Naive thymus-derived CD4-positive, alpha-beta T cell (primary cell): ENCODE data around the gene NHS. TPM values are rescaled to one million over a fixed set of nuclear protein-coding genes. Genes with fewer than 3 reads are reported as not detected.

Experiments
- ATAC-seq: fragments of 150-1000 bp; cut with Tn5 transposase; 2 replicates; pipeline ENCODE4 v1.10.0; 2021; ENCODE audit warnings: mild to moderate bottlenecking, moderate library complexity
- CTCF ChIA-PET: fragments of 350-600 bp; sonication (Branson Sonifier 250); formaldehyde crosslinking; loops from one replicate; lab custom pipeline; 2021; ENCODE audit warnings: antibody characterized with exemption; lab: Charles Lee
- POLR2A ChIA-PET: fragments of 350-600 bp; sonication (Branson Sonifier 250); formaldehyde crosslinking; loops from one replicate; lab custom pipeline; 2021; ENCODE audit warnings: antibody characterized with exemption, inconsistent platforms; lab: Charles Lee
- DNase-seq, 9 donors: peaks; one replicate each; pipeline versions ENCODE4 v3.0.0 to v3.0.0-alpha.2; 2020 to 2022; ENCODE audit warnings: mixed read lengths in 1 of 9
- H3K27ac ChIP-seq: one replicate; pipeline ENCODE4 v1.7.0; 2013; ENCODE audit warnings: mild to moderate bottlenecking, low read depth, low read length, moderate library complexity
- H3K27me3 ChIP-seq, 2 donors: one replicate each; pipeline ENCODE4 v1.7.0; 2013; ENCODE audit warnings: low read length in 2 of 2, mild to moderate bottlenecking in 2 of 2, moderate library complexity in 2 of 2; ENCODE audit not compliant: control insufficient read depth in 2 of 2, insufficient read depth in 2 of 2
- H3K36me3 ChIP-seq, 3 experiments: 1 replicate in 2 of 3; 2 replicates in 1 of 3; pipeline ENCODE4 v1.7.0; 2013; ENCODE audit warnings: low read length in 3 of 3, mild to moderate bottlenecking in 3 of 3, moderate library complexity in 1 of 3; ENCODE audit not compliant: insufficient read depth in 3 of 3, control insufficient read depth in 2 of 3
- H3K4me1 ChIP-seq, 2 donors: one replicate each; pipeline ENCODE4 v1.7.0; 2013; ENCODE audit warnings: low read length in 2 of 2, mild to moderate bottlenecking in 2 of 2, moderate library complexity in 1 of 2; ENCODE audit not compliant: control insufficient read depth in 2 of 2, insufficient read depth in 2 of 2
- H3K4me3 ChIP-seq: 2 replicates; pipeline ENCODE4 v1.7.0; 2013; ENCODE audit warnings: mild to moderate bottlenecking, low read length
- H3K9me3 ChIP-seq, 3 experiments: 1 replicate in 2 of 3; 2 replicates in 1 of 3; pipeline ENCODE4 v1.7.0; 2013; ENCODE audit warnings: low read length in 3 of 3; ENCODE audit not compliant: control insufficient read depth in 2 of 3
- H3K27ac Mint-ChIP-seq, 9 donors: one replicate each; pipeline ENCODE4 v1.8.0; 2020 to 2022; ENCODE audit warnings: mixed read lengths in 9 of 9, mild to moderate bottlenecking in 8 of 9, moderate library complexity in 5 of 9, inconsistent platforms in 2 of 9
- H3K27me3 Mint-ChIP-seq, 5 donors: one replicate each; pipeline ENCODE4 v1.8.0; 2021 to 2022; ENCODE audit warnings: mixed read lengths in 5 of 5, mild to moderate bottlenecking in 1 of 5
- H3K36me3 Mint-ChIP-seq, 5 donors: one replicate each; pipeline ENCODE4 v1.8.0; 2020 to 2022; ENCODE audit warnings: mixed read lengths in 5 of 5, mild to moderate bottlenecking in 3 of 5, inconsistent platforms in 1 of 5
- H3K4me1 Mint-ChIP-seq, 7 donors: one replicate each; pipeline ENCODE4 v1.8.0; 2020 to 2022; ENCODE audit warnings: mixed read lengths in 7 of 7, mild to moderate bottlenecking in 3 of 7, inconsistent platforms in 1 of 7
- H3K4me3 Mint-ChIP-seq, 10 donors: one replicate each; pipeline ENCODE4 v1.8.0; 2020 to 2022; ENCODE audit warnings: mild to moderate bottlenecking in 10 of 10, mixed read lengths in 10 of 10, moderate library complexity in 6 of 10, inconsistent platforms in 2 of 10
- H3K9me3 Mint-ChIP-seq, 11 donors: one replicate each; pipeline ENCODE4 v1.8.0; 2020 to 2022; ENCODE audit warnings: mixed read lengths in 11 of 11, mild to moderate bottlenecking in 4 of 11, inconsistent platforms in 1 of 11, moderate library complexity in 1 of 11
- intact Hi-C, 2 donors: fragments of 100-400 bp; cut with micrococcal nuclease; formaldehyde crosslinking; loops; one replicate each; pipeline ENCODE4 v1.15.1; 2023
- polyA plus RNA-seq, 2 donors: library from polyadenylated mRNA; unstranded; fragments of 300-500 nt; fragmentation: Illumina TruSeq; gene quantifications; one replicate each; pipeline ENCODE4 v1.2.3, GENCODE V29; 2021
- total RNA-seq, 6 experiments: library from RNA in 5 of 6; stranded (reverse) in 5 of 6; gene quantifications; 1 replicate in 5 of 6; 2 replicates in 1 of 6; pipeline ENCODE4 v1.2.3 and lab custom pipeline; 2021 to 2026

The NHS gene
- total and polyA plus RNA-seq, 7 experiments from 2014 or later: 0.02 to 2.6 (median 0.32) TPM; not detected in 1

DNA sequence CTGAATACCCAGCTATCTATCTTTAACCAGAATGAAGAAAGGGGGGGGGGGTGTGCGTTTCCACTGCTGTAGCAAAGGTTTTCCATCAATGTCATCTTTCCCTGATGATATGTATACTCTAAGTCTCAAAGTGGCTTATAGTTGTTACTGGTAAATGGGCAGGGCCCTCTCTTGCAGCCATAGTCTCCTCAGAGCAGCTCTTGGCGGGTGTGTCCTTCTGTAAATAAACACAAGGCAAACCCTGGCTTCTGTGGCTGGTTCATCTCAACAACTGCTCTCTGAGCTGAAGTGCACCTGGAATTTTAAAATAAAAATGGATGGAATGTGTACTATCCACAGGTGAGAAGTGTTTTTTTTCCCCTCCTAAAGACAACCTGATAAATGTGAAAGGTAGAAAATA is 304.8 kb downstream of the NHS start:
- no peak for ATAC-seq
- no peak overlapping the region for H3K4me3 ChIP-seq
- H3K27me3 Mint-ChIP-seq: no peaks in the 10 kb centered on the region
- no peaks in the 10 kb centered on the region for H3K36me3 Mint-ChIP-seq
- H3K4me1 Mint-ChIP-seq: peaks cover 0 to 22% (median 14%) of the 10 kb centered on the region in 7 donors
- intact Hi-C loops: no loop called here
- ChIA-PET CTCF (no interaction called here), POLR2A (no interaction called here)
- no peaks in the 10 kb centered on the region for H3K9me3 ChIP-seq
- peaks cover 0 to 2% (median 0%) of the 10 kb centered on the region in 11 donors for H3K9me3 Mint-ChIP-seq
- no peak for DNase-seq
- no peak overlapping the region for H3K27ac ChIP-seq
- H3K36me3 ChIP-seq: no peaks in the 10 kb centered on the region
- no peak overlapping the region for H3K27ac Mint-ChIP-seq
- H3K27me3 ChIP-seq: no peaks in the 10 kb centered on the region
- no peaks in the 10 kb centered on the region for H3K4me1 ChIP-seq
- H3K4me3 Mint-ChIP-seq: no peak overlapping the region

DNA sequence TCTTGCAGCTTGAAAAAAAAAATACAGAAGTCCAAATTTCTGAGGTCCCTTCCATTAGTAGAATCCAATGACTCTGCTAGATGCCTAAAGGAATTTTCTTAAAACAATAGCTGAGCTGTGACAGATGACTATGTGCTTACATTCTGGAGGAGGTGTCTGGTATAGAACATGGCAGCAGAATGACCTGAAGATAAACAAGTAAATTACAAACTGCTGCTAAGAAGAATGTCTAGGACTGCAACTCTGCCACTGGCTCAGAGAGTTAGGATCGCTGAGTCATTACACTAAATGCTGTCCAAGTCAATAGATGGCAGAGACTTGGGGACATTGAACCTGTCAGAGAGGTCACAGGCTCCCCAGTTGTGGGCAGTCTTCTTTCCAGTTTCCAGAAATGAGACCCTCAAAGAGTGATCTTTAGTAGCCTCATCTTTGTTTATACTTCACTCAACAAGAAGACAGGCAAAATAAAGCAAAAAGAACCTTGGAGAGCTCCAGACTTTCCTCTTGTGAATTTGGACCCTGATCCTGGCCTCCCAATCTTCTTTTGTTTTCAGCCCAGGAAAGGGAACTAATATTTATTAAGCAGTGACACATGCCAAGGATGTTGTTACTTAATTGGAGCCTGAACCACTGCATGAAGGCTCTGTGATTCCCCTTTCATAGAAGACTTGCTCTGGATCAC is 305.9 kb downstream of the NHS start:
- no peak for ATAC-seq
- Histone ChIP-seq H3K27me3 (no peaks in the 10 kb centered on the region), H3K9me3 (no peaks in the 10 kb centered on the region), H3K36me3 (no peaks in the 10 kb centered on the region), H3K4me1 (no peaks in the 10 kb centered on the region), H3K27ac (no peak overlapping the region), H3K4me3 (no peak overlapping the region)
- ChIA-PET POLR2A (no interaction called here), CTCF (no interaction called here)
- H3K4me3 Mint-ChIP-seq: no peak overlapping the region
- no peak overlapping the region for H3K27ac Mint-ChIP-seq
- intact Hi-C loops: no loop called here
- peaks cover 0 to 22% (median 14%) of the 10 kb centered on the region in 7 donors for H3K4me1 Mint-ChIP-seq
- DNase-seq: no peak
- peaks cover 0 to 2% (median 0%) of the 10 kb centered on the region in 11 donors for H3K9me3 Mint-ChIP-seq
- H3K27me3 Mint-ChIP-seq: no peaks in the 10 kb centered on the region
- H3K36me3 Mint-ChIP-seq: no peaks in the 10 kb centered on the region

DNA sequence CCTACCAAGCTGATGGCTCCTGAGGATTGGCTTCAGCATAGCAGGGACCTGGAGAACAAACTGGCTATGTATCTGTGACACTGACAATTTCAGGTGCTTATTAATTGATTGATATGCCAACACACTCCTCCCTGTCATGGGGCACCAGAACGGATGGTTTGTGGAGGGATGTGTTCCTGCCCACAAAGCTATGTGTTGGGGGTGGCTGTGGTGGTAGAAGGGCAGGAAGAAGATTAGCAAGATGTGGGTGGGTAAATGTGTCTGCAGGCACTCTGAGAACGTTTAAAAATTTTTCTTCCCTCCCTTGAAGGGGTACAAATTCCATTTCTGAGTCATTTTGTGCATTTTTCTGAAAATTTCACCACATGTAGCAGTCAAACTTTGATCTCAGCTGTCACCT is 307.3 kb downstream of the NHS start:
- CTCF ChIA-PET: no interaction called here
- intact Hi-C loops: no loop called here
- ATAC-seq: no peak

DNA sequence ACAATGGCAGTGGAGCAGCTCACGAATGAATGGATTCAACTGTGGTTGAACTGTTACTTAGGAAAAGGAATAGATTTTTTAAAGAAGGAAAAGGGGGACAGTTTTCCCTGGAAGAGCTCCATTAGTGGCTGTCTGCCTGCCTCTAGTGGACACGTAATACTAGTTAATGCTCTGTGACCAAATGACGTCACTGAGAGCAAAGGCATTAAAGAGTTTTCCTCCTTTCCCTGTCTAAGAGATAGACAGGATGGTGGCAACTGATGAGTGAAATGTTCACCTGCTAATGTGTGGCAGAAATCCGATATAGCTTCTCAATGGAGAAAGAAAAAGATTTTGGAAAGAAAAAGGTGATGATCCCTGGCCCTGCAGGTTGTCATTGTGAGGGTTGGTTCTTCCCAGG is 310.0 kb downstream of the NHS start:
- Histone ChIP-seq H3K4me3 (no peak overlapping the region), H3K27me3 (no peaks in the 10 kb centered on the region), H3K27ac (no peak overlapping the region), H3K4me1 (no peaks in the 10 kb centered on the region), H3K9me3 (no peaks in the 10 kb centered on the region), H3K36me3 (no peaks in the 10 kb centered on the region)
- peaks cover 0 to 3% (median 0%) of the 10 kb centered on the region in 11 donors for H3K9me3 Mint-ChIP-seq
- no peaks in the 10 kb centered on the region for H3K36me3 Mint-ChIP-seq
- intact Hi-C loops: no loop called here
- no peak overlapping the region for H3K27ac Mint-ChIP-seq
- ATAC-seq: no peak
- DNase-seq: no peak
- POLR2A ChIA-PET: no interaction called here
- H3K4me1 Mint-ChIP-seq: peaks cover 2 to 25% (median 14%) of the 10 kb centered on the region in 7 donors
- H3K27me3 Mint-ChIP-seq: no peaks in the 10 kb centered on the region
- no peak overlapping the region for H3K4me3 Mint-ChIP-seq
- CTCF ChIA-PET: no interaction called here

More for the DNA sequence above, 307.3 kb downstream of the NHS start:
- H3K27ac ChIP-seq: no peak overlapping the region
- H3K27me3 ChIP-seq: no peaks in the 10 kb centered on the region
- Mint-ChIP-seq H3K4me3 (peak overlapping the region in 1 of 10 donors; percentile 6), H3K36me3 (no peaks in the 10 kb centered on the region), H3K27me3 (no peaks in the 10 kb centered on the region), H3K27ac (peak overlapping the region in 1 of 9 donors; percentile 13), H3K9me3 (peaks cover 0 to 2% (median 0%) of the 10 kb centered on the region in 11 donors), H3K4me1 (peaks cover 0 to 22% (median 14%) of the 10 kb centered on the region in 7 donors)
- no peaks in the 10 kb centered on the region for H3K4me1 ChIP-seq
- H3K4me3 ChIP-seq: no peak overlapping the region
- no peak for DNase-seq
- H3K9me3 ChIP-seq: no peaks in the 10 kb centered on the region
- POLR2A ChIA-PET: no interaction called here
- H3K36me3 ChIP-seq: no peaks in the 10 kb centered on the region

DNA sequence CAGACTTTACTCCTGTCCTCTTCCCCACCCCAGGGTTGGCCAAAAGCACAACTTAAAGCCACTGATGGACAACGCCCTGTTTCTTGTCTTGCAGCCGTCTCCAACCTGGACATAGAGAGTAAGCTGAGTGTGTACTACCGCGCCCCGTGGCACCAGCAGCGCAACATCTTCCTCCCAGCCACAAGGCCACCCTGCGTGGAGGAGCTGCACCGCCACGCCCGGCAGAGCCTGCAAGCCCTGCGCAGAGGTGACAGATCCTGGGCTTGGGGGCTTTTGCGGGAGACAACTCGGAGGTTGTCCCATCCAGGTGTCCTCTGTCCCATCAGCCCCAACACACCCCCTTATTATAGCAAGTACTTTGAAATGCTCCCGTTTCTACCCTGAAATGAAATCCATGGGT is 312.6 kb downstream of the NHS start:
- Histone ChIP-seq H3K9me3 (no peaks in the 10 kb centered on the region), H3K36me3 (no peaks in the 10 kb centered on the region), H3K4me1 (no peaks in the 10 kb centered on the region), H3K27ac (no peak overlapping the region), H3K4me3 (no peak overlapping the region), H3K27me3 (no peaks in the 10 kb centered on the region)
- H3K4me1 Mint-ChIP-seq: peaks cover 4 to 12% (median 7%) of the 10 kb centered on the region in 7 donors
- H3K9me3 Mint-ChIP-seq: peaks cover 0 to 3% (median 0%) of the 10 kb centered on the region in 11 donors
- POLR2A ChIA-PET: no interaction called here
- DNase-seq: no peak
- CTCF ChIA-PET: interaction anchor here (0.6 kb wide), 1 partner anchor 352 kb away, joined by 3 read pairs; no protein-coding TSS in a partner anchor
- ATAC-seq: no peak
- no peaks in the 10 kb centered on the region for H3K27me3 Mint-ChIP-seq
- H3K36me3 Mint-ChIP-seq: no peaks in the 10 kb centered on the region
- intact Hi-C loops: no loop called here
- no peak overlapping the region for H3K27ac Mint-ChIP-seq
- no peak overlapping the region for H3K4me3 Mint-ChIP-seq

DNA sequence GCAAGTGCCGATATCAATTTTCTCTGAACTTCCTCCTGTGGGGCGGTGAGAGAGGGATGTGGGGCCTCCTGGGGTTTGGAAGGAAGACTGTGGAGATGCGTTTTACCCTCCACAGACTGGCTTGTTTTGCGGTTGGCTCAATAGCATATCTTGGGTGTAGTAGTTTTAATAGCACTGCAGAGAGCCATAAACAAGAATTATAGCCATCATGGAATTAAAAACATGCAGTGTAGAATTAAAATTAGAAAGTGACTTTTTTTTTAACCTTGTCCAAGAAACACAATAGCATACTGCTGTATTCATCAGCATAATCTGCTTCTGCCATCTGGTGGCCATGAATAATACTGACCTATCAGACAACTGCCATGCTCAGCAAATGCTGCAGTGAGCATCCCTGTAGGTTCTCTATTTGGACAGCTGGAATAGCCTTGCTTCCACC is 315.0 kb downstream of the NHS start:
- Mint-ChIP-seq H3K4me3 (no peak overlapping the region), H3K4me1 (peaks cover 0 to 7% (median 5%) of the 10 kb centered on the region in 7 donors), H3K27me3 (no peaks in the 10 kb centered on the region), H3K27ac (peak overlapping the region in 1 of 9 donors; percentile 1), H3K36me3 (no peaks in the 10 kb centered on the region), H3K9me3 (peaks cover 0 to 3% (median 0%) of the 10 kb centered on the region in 11 donors)
- intact Hi-C loops: loop anchor here (1.0 to 5.0 kb wide), 5 partner anchors 98 to 568 kb away; no protein-coding TSS in a partner anchor
- Histone ChIP-seq H3K36me3 (no peaks in the 10 kb centered on the region), H3K9me3 (no peaks in the 10 kb centered on the region), H3K27ac (no peak overlapping the region), H3K4me1 (no peaks in the 10 kb centered on the region), H3K4me3 (no peak overlapping the region), H3K27me3 (no peaks in the 10 kb centered on the region)
- peak; percentile 73 for ATAC-seq
- CTCF ChIA-PET: interaction anchor here (1.1 kb wide), 1 partner anchor 448 kb away, joined by 4 read pairs; no protein-coding TSS in a partner anchor
- POLR2A ChIA-PET: no interaction called here
- peak in 7 of 9 donors; percentile 10 to 35 (median 27) for DNase-seq
